ENCODE results near the gene C1QTNF6.

The C1QTNF6 gene

GRCh38 chr22:37156686-37157435, 31.2 kb downstream of the C1QTNF6 start:
- no peak overlapping the region for H3K4me3 ChIP-seq (ENCODE audit: low read depth, low read length)
- no peak for TF ChIP-seq CTCF (conservative IDR thresholded peaks at IDR 0.05; ENCODE audit: low read depth, low read length)
- no peak for DNase-seq (ENCODE audit: low read depth)

DNA sequence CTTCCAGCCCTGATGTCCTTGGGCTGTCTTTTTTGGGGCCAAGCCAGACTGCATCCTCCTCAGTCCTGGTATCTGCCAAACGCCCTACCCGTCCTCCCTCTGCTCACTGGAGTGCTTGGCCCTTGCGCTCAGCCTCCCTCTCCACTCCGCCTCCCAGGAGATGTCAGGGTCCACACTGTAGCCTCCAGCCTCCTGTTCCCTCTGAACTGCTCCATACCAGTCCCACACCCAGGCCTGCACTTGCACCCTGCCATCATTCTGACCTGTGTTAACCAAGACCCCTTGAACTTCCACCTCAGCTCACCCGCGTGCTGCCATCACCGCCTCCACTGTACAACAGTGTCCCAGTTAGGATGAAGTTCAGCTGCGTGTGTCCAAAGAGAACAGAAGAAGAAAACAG, 32.1 kb downstream of the C1QTNF6 start:
- DNase-seq (ENCODE audit: low read depth), result no peak
- TF ChIP-seq CTCF (conservative IDR thresholded peaks at IDR 0.05; ENCODE audit: low read depth, low read length), result no peak
- no peak overlapping the region for H3K4me3 ChIP-seq (ENCODE audit: low read depth, low read length)

- DNase-seq (ENCODE audit: low read depth), result peak; percentile 27
- H3K4me3 ChIP-seq (ENCODE audit: low read depth, low read length), result no peak overlapping the region
- TF ChIP-seq CTCF (conservative IDR thresholded peaks at IDR 0.05; ENCODE audit: low read depth, low read length), result no peak
Observed at GRCh38 chr22:37154925-37155712, 32.9 kb downstream of the C1QTNF6 start.

- no peak overlapping the region for H3K4me3 ChIP-seq (ENCODE audit: low read depth, low read length)
- DNase-seq (ENCODE audit: low read depth), result no peak
- TF ChIP-seq CTCF (conservative IDR thresholded peaks at IDR 0.05; ENCODE audit: low read depth, low read length), result no peak
Observed at GRCh38 chr22:37153901-37154300, 34.1 kb downstream of the C1QTNF6 start.

GRCh38 chr22:37151401-37151800, 36.6 kb downstream of the C1QTNF6 start:
- no peak for DNase-seq (ENCODE audit: low read depth)
- no peak overlapping the region for H3K4me3 ChIP-seq (ENCODE audit: low read depth, low read length)
- TF ChIP-seq CTCF (conservative IDR thresholded peaks at IDR 0.05; ENCODE audit: low read depth, low read length), result no peak

DNA sequence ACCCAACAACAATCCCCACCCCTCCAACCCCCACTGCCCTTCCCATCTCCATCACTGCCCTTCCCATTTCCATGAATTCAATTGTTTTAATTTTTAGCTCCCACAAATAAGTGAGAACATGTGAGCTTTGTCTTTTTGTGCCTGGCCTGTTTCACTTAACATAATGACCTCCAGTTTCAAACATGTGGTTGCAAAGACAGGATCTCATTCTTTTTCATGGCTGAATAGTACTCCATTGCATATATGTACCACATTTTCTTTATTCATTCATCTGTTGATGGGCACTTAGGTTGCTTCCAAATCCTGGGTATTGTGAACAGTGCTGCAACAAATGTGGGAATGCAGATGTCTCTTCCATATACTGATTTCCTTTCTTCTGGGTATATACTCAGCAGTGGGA, 37.3 kb downstream of the C1QTNF6 start:
- TF ChIP-seq CTCF (conservative IDR thresholded peaks at IDR 0.05; ENCODE audit: low read depth, low read length), result no peak
- no peak overlapping the region for H3K4me3 ChIP-seq (ENCODE audit: low read depth, low read length)
- DNase-seq (ENCODE audit: low read depth), result no peak

Measured in choroid plexus epithelial cell (primary cell).